ENCODE results near the gene OCIAD2. TPM values are rescaled to one million over a fixed set of nuclear protein-coding genes. Genes with fewer than 3 reads are reported as not detected.

The OCIAD2 gene
- total RNA-seq, 2 experiments from 2014 or later, result 65.9 to 102 TPM

GRCh38 chr4:48863728-48864127 lies 42.8 kb downstream of the OCIAD2 start:
- no peaks in the 10 kb centered on the region for H3K9me2 ChIP-seq (ENCODE audit: insufficient read depth, low read length)
- no peak overlapping the region for H3K27ac ChIP-seq (ENCODE audit: low read depth, low read length, poor library complexity, severe bottlenecking)
- H3K4me3 ChIP-seq (ENCODE audit: low read depth, low read length, poor library complexity, severe bottlenecking), result no peak overlapping the region
- H3K4me1 ChIP-seq (ENCODE audit: insufficient read depth, low read length, poor library complexity, severe bottlenecking), result no peaks in the 10 kb centered on the region
- H2AFZ ChIP-seq (ENCODE audit: low read length), result no peak overlapping the region
- ChIA-PET POLR2A (interaction anchor here (0.7 kb wide), 1 partner anchor 15 kb away, joined by 3 read pairs; no protein-coding TSS in a partner anchor), CTCF (ENCODE audit: unreplicated experiment) (interaction anchor here (0.8 kb wide), 1 partner anchor 14 kb away, joined by 3 read pairs; no protein-coding TSS in a partner anchor)
- H3K36me3 ChIP-seq (ENCODE audit: insufficient read depth, low read length), result peaks cover 27% of the 10 kb centered on the region
- no peaks in the 10 kb centered on the region for H3K9me3 ChIP-seq (ENCODE audit: low read length)
- TF ChIP-seq CTCF (conservative IDR thresholded peaks at IDR 0.05; ENCODE audit: low read length), result no peak
- TF ChIP-seq EZH2phosphoT487 (IDR thresholded peaks at IDR 0.05; ENCODE audit: borderline replicate concordance, low read depth, low read length), result no peak
- H3K4me2 ChIP-seq (ENCODE audit: low read length), result no peak overlapping the region
- no peaks in the 10 kb centered on the region for H4K20me1 ChIP-seq (ENCODE audit: insufficient read depth, low read length)
- DNase-seq (ENCODE audit: low spot score), result no peak
- intact Hi-C loops (cut with micrococcal nuclease; ENCODE audit: unreplicated experiment), result no loop called here
- no peaks in the 10 kb centered on the region for H3K79me2 ChIP-seq (ENCODE audit: insufficient read depth, low read depth, low read length)
- no TSS peak for BruUV-seq (replicated peaks)

- Histone ChIP-seq H3K27ac (ENCODE audit: low read depth, low read length, poor library complexity, severe bottlenecking) (no peak overlapping the region), H3K4me2 (ENCODE audit: low read length) (no peak overlapping the region), H3K4me3 (ENCODE audit: low read depth, low read length, poor library complexity, severe bottlenecking) (no peak overlapping the region), H3K36me3 (ENCODE audit: insufficient read depth, low read length) (peaks cover 38% of the 10 kb centered on the region), H3K9me3 (ENCODE audit: low read length) (no peaks in the 10 kb centered on the region), H2AFZ (ENCODE audit: low read length) (no peak overlapping the region), H3K79me2 (ENCODE audit: insufficient read depth, low read depth, low read length) (no peaks in the 10 kb centered on the region), H4K20me1 (ENCODE audit: insufficient read depth, low read length) (no peaks in the 10 kb centered on the region), H3K4me1 (ENCODE audit: insufficient read depth, low read length, poor library complexity, severe bottlenecking) (no peaks in the 10 kb centered on the region), H3K9me2 (ENCODE audit: insufficient read depth, low read length) (no peaks in the 10 kb centered on the region)
- ChIA-PET POLR2A (interaction anchor here (0.6 to 0.9 kb wide), 2 partner anchors 242 to 342 kb away, joined by 3 read pairs; no protein-coding TSS in a partner anchor), CTCF (ENCODE audit: unreplicated experiment) (no interaction called here)
- no peak for DNase-seq (ENCODE audit: low spot score)
- intact Hi-C loops (cut with micrococcal nuclease; ENCODE audit: unreplicated experiment), result no loop called here
- TF ChIP-seq EZH2phosphoT487 (IDR thresholded peaks at IDR 0.05; ENCODE audit: borderline replicate concordance, low read depth, low read length) (no peak), CTCF (conservative IDR thresholded peaks at IDR 0.05; ENCODE audit: low read length) (no peak)
- no TSS peak for BruUV-seq (replicated peaks)
These were observed 43.9 kb downstream of the OCIAD2 start for GRCh38 chr4:48862661-48863060.

GRCh38 chr4:48862038-48862437 lies 44.5 kb downstream of the OCIAD2 start:
- H3K4me3 ChIP-seq (ENCODE audit: low read depth, low read length, poor library complexity, severe bottlenecking), result no peak overlapping the region
- H3K4me1 ChIP-seq (ENCODE audit: insufficient read depth, low read length, poor library complexity, severe bottlenecking), result no peaks in the 10 kb centered on the region
- H2AFZ ChIP-seq (ENCODE audit: low read length), result no peak overlapping the region
- H3K9me3 ChIP-seq (ENCODE audit: low read length), result no peaks in the 10 kb centered on the region
- TF ChIP-seq EZH2phosphoT487 (IDR thresholded peaks at IDR 0.05; ENCODE audit: borderline replicate concordance, low read depth, low read length) (no peak), CTCF (conservative IDR thresholded peaks at IDR 0.05; ENCODE audit: low read length) (no peak)
- ChIA-PET CTCF (ENCODE audit: unreplicated experiment) (no interaction called here), POLR2A (interaction anchor here (0.6 to 0.9 kb wide), 2 partner anchors 241 to 341 kb away, joined by 3 read pairs; no protein-coding TSS in a partner anchor)
- no TSS peak for BruUV-seq (replicated peaks)
- H3K36me3 ChIP-seq (ENCODE audit: insufficient read depth, low read length), result peaks cover 42% of the 10 kb centered on the region
- no peaks in the 10 kb centered on the region for H3K9me2 ChIP-seq (ENCODE audit: insufficient read depth, low read length)
- no peaks in the 10 kb centered on the region for H4K20me1 ChIP-seq (ENCODE audit: insufficient read depth, low read length)
- no peak overlapping the region for H3K27ac ChIP-seq (ENCODE audit: low read depth, low read length, poor library complexity, severe bottlenecking)
- H3K4me2 ChIP-seq (ENCODE audit: low read length), result no peak overlapping the region
- H3K79me2 ChIP-seq (ENCODE audit: insufficient read depth, low read depth, low read length), result no peaks in the 10 kb centered on the region
- DNase-seq (ENCODE audit: low spot score), result no peak
- intact Hi-C loops (cut with micrococcal nuclease; ENCODE audit: unreplicated experiment), result no loop called here
